Stimulated activated memory B cell treated with anti-CD40 and anti-IgM and Interleukin-4, amounts not matched to agents 10 μg/mL and 1 μg/mL and 100 μg/mL, for 72 hours (primary cell): ENCODE results near the gene U2AF2.
"Not testable (repeated sequence)": the region's sequence is repeated elsewhere in the genome, so short reads cannot be mapped to it uniquely, and the experiment has no call there.

Experiments used
- ATAC-seq: fragments of 150-1000 bp; cut with Tn5 transposase; 2 replicates; pipeline ENCODE4 v1.10.0; 2021
- H3K27ac Mint-ChIP-seq: one replicate; pipeline ENCODE4 v1.8.0; 2022; ENCODE audit warnings: mild to moderate bottlenecking, mixed read lengths
- H3K27me3 Mint-ChIP-seq: one replicate; pipeline ENCODE4 v1.8.0; 2022; ENCODE audit warnings: mixed read lengths
- H3K36me3 Mint-ChIP-seq: one replicate; pipeline ENCODE4 v1.8.0; 2022; ENCODE audit warnings: mixed read lengths
- H3K4me1 Mint-ChIP-seq: one replicate; pipeline ENCODE4 v1.8.0; 2022; ENCODE audit warnings: mixed read lengths
- H3K4me3 Mint-ChIP-seq: one replicate; pipeline ENCODE4 v1.8.0; 2022; ENCODE audit warnings: mild to moderate bottlenecking, moderate library complexity, mixed read lengths
- H3K9me3 Mint-ChIP-seq: one replicate; pipeline ENCODE4 v1.8.0; 2022; ENCODE audit warnings: mixed read lengths

The U2AF2 gene

DNA sequence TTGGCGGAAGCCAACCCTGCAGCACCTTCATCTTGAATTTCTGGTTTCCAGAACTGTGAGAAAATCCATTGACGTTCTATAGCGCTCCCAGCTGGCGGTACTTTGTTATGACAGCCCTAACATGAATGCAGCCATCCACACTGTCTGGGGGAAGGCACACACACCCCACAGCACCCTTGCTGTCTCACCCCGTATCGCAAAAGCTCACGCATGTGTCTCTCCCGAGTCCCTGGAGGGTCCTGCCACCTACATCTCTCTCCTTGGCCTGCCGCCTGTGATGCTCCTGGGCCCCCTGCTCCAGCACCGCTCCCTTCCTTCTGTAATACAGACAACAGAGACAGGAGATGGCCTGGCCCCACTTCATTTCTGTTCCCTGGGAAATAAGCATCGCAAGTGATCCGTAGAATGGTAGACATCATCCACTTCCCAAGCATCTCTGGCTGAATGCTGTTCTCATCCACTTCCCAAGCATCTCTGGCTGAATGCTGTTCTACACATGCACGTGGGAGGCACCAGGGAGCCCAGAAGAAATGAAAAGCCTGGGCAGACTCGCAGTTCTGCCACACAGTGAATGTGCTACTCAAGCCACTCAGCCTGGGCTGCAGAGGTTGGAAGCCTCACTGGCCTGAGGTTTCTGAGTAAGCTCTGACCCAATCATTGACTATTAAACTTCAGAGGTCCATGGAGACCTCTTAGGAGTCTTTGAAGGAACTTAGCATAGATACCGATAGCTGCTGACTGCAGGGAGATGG is 49.8 kb downstream of the U2AF2 start:
- Mint-ChIP-seq H3K27me3 (no peaks in the 10 kb centered on the region), H3K4me1 (peaks cover 21% of the 10 kb centered on the region), H3K27ac (no peak overlapping the region), H3K9me3 (no peaks in the 10 kb centered on the region), H3K4me3 (no peak overlapping the region), H3K36me3 (peaks cover 32% of the 10 kb centered on the region)
- no peak for ATAC-seq

DNA sequence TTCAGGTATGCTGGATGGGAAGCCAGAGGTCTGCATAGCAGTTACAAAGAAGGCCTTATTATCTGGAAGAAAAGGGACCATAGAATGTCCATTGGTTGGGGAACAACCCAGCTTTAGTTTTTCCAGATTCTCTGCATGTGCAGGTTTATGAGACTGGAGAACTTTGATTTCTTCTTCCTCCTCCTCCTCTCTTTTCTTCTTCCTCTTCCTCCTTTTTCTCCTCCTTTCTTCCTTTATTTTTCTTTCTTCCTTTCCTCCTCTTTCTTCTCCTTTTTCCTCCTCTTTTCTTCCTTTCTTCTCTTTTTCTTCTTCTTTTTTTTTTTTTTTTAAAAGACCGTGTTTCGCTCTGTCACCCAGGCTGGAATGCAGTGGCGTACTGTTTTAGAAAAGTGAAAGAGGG is 51.1 kb downstream of the U2AF2 start:
- H3K4me3 Mint-ChIP-seq: no peak overlapping the region
- no peaks in the 10 kb centered on the region for H3K9me3 Mint-ChIP-seq
- H3K4me1 Mint-ChIP-seq: peaks cover 21% of the 10 kb centered on the region
- H3K36me3 Mint-ChIP-seq: peaks cover 22% of the 10 kb centered on the region
- peak overlapping the region; percentile 54 for H3K27ac Mint-ChIP-seq
- ATAC-seq: no peak
- no peaks in the 10 kb centered on the region for H3K27me3 Mint-ChIP-seq

DNA sequence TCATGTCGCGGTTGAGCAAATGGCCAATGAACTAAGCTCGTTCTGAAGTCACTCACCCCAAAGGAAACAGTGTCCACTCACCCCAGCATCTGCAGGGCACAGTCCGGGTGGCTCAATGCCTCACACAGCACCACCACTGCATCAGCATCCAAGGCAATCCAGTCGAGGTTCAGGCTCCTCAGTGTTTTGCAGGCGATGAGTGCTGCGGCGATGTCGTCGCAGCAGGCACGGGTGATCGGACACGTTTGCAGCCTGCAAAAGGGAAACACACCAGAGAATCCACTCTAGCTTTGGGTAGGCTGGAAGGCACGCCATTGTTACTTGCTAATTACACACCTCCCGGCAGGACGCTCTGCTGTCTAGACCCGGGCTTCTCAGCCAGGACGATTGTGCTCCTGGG is 56.9 kb downstream of the U2AF2 start:
- ATAC-seq: no peak
- Mint-ChIP-seq H3K27ac (no peak overlapping the region), H3K36me3 (no peaks in the 10 kb centered on the region), H3K4me3 (no peak overlapping the region), H3K27me3 (peaks cover 4% of the 10 kb centered on the region), H3K4me1 (no peaks in the 10 kb centered on the region), H3K9me3 (peaks cover 3% of the 10 kb centered on the region)

DNA sequence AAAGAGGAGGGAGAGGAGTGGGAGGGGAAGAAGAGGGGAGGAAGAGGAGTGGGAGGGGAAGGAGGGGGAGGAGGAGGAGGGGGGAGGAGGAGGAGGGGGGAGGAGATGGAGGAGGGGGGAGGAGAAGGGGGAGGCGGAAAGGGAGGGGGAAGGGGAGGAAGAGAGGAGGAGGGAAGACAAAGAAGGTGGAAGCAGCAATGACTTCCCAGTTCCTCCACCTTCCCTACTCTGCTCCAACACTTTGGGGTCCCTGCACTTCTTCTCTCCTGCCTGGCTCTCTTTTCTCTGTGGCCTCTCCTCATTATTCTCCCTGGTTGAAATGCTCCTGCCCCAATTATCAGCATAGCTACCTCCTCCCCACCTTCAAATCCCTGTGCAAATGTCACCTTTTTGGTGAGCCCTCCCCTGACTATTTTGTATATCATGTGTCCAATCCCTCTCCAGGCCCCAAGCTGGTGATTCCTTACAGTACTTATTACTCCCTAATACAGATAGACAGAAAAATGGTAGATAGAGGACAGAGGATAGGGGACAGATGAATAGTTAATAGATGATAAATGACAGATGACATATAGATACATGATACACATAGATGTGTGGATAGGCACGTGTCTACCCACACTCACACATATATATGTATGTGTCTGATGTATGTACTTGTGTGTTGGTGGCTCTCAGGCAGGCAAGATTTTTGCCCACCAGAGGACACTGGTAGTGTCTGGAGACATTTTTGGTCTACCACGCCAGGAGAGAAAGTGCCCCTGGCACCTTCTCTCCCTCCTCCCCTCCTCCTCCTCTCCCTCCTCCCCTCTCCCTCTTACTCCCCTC is 58.2 kb downstream of the U2AF2 start:
- no peaks in the 10 kb centered on the region for H3K4me1 Mint-ChIP-seq
- ATAC-seq: no peak
- H3K36me3 Mint-ChIP-seq: no peaks in the 10 kb centered on the region
- H3K9me3 Mint-ChIP-seq: peaks cover 3% of the 10 kb centered on the region
- H3K27me3 Mint-ChIP-seq: peaks cover 17% of the 10 kb centered on the region
- no peak overlapping the region for H3K4me3 Mint-ChIP-seq
- no peak overlapping the region for H3K27ac Mint-ChIP-seq

DNA sequence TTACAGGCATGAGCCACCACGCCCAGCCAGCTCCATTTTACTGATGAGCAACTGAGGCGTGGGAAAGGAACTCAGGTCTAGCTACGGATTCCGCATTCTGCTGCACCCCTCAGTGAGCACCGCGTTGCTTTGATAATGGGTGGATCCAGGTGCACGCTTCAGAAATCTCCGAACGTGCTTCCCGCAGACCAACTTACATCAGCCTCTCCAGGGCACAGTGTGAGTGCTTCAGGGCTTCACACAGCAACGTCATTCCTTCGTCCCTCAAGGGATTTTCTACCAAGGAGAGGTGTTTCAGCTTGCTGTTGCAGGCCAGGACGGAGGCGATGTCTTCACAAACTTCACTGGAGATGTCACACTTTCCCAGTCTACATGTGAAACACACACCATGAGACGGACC is 61.7 kb downstream of the U2AF2 start:
- Mint-ChIP-seq H3K27me3 (peaks cover 50% of the 10 kb centered on the region), H3K9me3 (peaks cover 6% of the 10 kb centered on the region), H3K27ac (no peak overlapping the region), H3K36me3 (no peaks in the 10 kb centered on the region), H3K4me3 (no peak overlapping the region), H3K4me1 (no peaks in the 10 kb centered on the region)
- ATAC-seq: no peak

DNA sequence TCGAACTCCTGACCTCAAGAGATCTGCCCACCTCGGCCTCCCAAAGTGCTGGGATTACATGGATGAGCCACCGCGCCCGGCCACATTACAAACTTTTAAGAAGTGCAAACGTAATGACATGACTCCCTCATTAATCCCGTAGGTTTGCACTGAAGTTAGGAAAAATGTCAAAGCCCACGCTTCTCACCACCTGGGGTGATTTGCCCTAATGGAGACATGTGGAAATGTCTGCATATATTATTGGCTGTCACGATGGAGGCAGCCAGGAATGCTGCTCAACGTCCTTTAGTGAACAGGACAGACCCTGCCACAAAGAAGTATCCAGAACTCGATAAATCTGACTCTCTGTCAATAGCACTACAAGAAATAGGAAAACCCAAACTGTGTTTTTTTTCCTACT is 62.4 kb downstream of the U2AF2 start:
- Mint-ChIP-seq H3K27me3 (peaks cover 57% of the 10 kb centered on the region), H3K9me3 (peaks cover 13% of the 10 kb centered on the region), H3K4me1 (no peaks in the 10 kb centered on the region), H3K36me3 (no peaks in the 10 kb centered on the region), H3K27ac (no peak overlapping the region), H3K4me3 (no peak overlapping the region)
- ATAC-seq: no peak

GRCh38 chr19:55717879-55718711 is 63.3 kb downstream of the U2AF2 start:
- not testable (repeated sequence) for ATAC-seq, H3K27ac Mint-ChIP-seq, H3K4me1 Mint-ChIP-seq, H3K36me3 Mint-ChIP-seq, H3K4me3 Mint-ChIP-seq
- H3K27me3 Mint-ChIP-seq: peaks cover 65% of the 10 kb centered on the region
- peaks cover 16% of the 10 kb centered on the region for H3K9me3 Mint-ChIP-seq

GRCh38 chr19:55720214-55720746 is 65.4 kb downstream of the U2AF2 start:
- Mint-ChIP-seq H3K36me3 (no peaks in the 10 kb centered on the region), H3K4me3 (no peak overlapping the region), H3K27me3 (peaks cover 71% of the 10 kb centered on the region), H3K27ac (no peak overlapping the region), H3K9me3 (peaks cover 15% of the 10 kb centered on the region), H3K4me1 (no peaks in the 10 kb centered on the region)
- no peak for ATAC-seq

DNA sequence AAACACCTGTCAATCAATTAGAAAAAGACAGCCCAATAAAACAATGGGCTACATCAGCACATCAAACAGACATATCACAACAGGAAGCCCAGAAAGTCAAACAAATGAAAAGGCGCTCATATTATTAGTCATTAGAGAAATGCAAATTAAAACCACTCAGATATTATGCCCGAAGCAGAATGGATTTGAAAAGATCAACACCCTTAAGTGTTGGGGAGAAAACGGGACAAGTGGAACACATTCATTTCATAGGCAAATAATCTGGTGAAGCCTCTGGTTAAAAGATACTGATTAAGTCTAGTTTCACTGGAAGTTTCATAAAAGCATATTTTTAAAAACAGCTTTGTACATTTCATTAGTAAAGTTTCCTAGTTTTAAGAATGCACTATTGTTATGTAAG is 66.0 kb downstream of the U2AF2 start:
- H3K36me3 Mint-ChIP-seq: no peaks in the 10 kb centered on the region
- no peak overlapping the region for H3K4me3 Mint-ChIP-seq
- no peak for ATAC-seq
- peaks cover 15% of the 10 kb centered on the region for H3K9me3 Mint-ChIP-seq
- peaks cover 71% of the 10 kb centered on the region for H3K27me3 Mint-ChIP-seq
- H3K27ac Mint-ChIP-seq: no peak overlapping the region
- H3K4me1 Mint-ChIP-seq: no peaks in the 10 kb centered on the region

- H3K27ac Mint-ChIP-seq: no peak overlapping the region
- no peaks in the 10 kb centered on the region for H3K36me3 Mint-ChIP-seq
- peaks cover 49% of the 10 kb centered on the region for H3K27me3 Mint-ChIP-seq
- H3K4me3 Mint-ChIP-seq: no peak overlapping the region
- ATAC-seq: no peak
- H3K4me1 Mint-ChIP-seq: no peaks in the 10 kb centered on the region
- H3K9me3 Mint-ChIP-seq: peaks cover 15% of the 10 kb centered on the region
Observed at GRCh38 chr19:55723491-55723890, 68.7 kb downstream of the U2AF2 start.
